Calu3 (cell line): ENCODE data around the gene RUFY3. TPM values are rescaled to one million over a fixed set of nuclear protein-coding genes. Genes with fewer than 3 reads are reported as not detected.

ENCODE experiments used
- BruUV-seq: library from RNA; stranded (reverse); fragments of 400-500 nt; replicated peaks from 2 replicates; lab custom pipeline; 2021; lab: Mats Ljungman, UMichigan
- CTCF ChIA-PET: fragments of 300-600 bp; sonication (Branson Sonifier 250); formaldehyde crosslinking; loops from one replicate; lab custom pipeline; 2022; ENCODE audit warnings: antibody characterized with exemption; lab: Charles Lee
- DNase-seq: peaks from one replicate; pipeline ENCODE4 v3.0.0; 2022
- H3K27ac Mint-ChIP-seq: one replicate; pipeline ENCODE4 v1.8.0; 2022; ENCODE audit warnings: mixed read lengths; ENCODE audit not compliant: unreplicated experiment
- H3K27me3 Mint-ChIP-seq: one replicate; pipeline ENCODE4 v1.8.0; 2022; ENCODE audit warnings: mixed read lengths; ENCODE audit not compliant: unreplicated experiment
- H3K36me3 Mint-ChIP-seq: one replicate; pipeline ENCODE4 v1.8.0; 2022; ENCODE audit warnings: mild to moderate bottlenecking, moderate library complexity, mixed read lengths; ENCODE audit not compliant: insufficient read depth, unreplicated experiment
- H3K4me1 Mint-ChIP-seq: one replicate; pipeline ENCODE4 v1.8.0; 2022; ENCODE audit warnings: mild to moderate bottlenecking, low read depth, mixed read lengths; ENCODE audit not compliant: unreplicated experiment
- H3K4me3 Mint-ChIP-seq: one replicate; pipeline ENCODE4 v1.8.0; 2022; ENCODE audit warnings: mild to moderate bottlenecking, low read depth, moderate library complexity, mixed read lengths; ENCODE audit not compliant: unreplicated experiment
- H3K9me3 Mint-ChIP-seq: one replicate; pipeline ENCODE4 v1.8.0; 2022; ENCODE audit warnings: low read depth, mixed read lengths; ENCODE audit not compliant: unreplicated experiment
- CTCF ChIP-seq: fragments of 200-600 bp; IDR thresholded peaks from one replicate; pipeline ENCODE4 v1.8.0; 2022; ENCODE audit warnings: antibody characterized with exemption; ENCODE audit not compliant: unreplicated experiment
- intact Hi-C: fragments of 100-400 bp; cut with micrococcal nuclease; formaldehyde crosslinking; loops from one replicate; pipeline ENCODE4 v1.10.0; 2022; ENCODE audit not compliant: unreplicated experiment
- total RNA-seq: library from RNA; stranded (reverse); gene quantifications from 2 replicates; pipeline ENCODE4 v1.2.3, GENCODE V29; 2022

RUFY3 gene
- total RNA-seq, 1 experiment from 2014 or later, result 25.8 TPM

DNA sequence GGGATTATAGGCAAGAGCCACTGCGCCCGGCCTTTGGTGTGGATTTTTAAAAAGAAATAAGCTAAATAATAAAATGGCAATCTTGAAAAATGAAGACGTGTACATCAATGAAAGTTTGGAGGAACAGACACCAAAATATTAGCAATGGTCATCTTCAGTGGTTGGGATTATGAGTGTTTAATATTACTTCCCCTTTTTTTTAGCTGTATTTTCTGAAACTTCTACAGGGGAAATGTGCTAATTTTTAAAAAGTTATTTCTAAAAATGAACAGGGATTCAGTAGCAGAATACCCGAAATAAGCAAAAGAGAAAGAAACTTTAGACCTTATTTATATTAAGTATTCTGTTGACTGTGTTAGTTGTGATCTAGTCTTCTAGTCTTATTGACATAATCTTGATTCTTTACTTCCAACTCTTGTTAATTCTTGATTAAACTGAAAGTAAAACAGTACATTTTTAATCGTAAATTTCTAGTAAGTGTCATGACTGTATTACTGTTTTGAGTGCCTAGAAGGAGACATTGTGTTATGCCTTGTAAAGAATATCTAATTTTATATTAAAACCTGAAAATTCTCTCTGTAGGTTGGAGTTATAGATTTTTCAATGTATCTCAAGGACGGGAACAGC is 51.3 kb downstream of the RUFY3 start:
- no peaks in the 10 kb centered on the region for H3K36me3 Mint-ChIP-seq
- no peaks in the 10 kb centered on the region for H3K27me3 Mint-ChIP-seq
- no peaks in the 10 kb centered on the region for H3K9me3 Mint-ChIP-seq
- no TSS peak for BruUV-seq
- DNase-seq, result no peak
- CTCF ChIA-PET, result interaction anchor here (0.6 to 0.8 kb wide), 2 partner anchors 14 to 24 kb away, joined by 3 read pairs; no protein-coding TSS in a partner anchor
- H3K4me1 Mint-ChIP-seq, result no peaks in the 10 kb centered on the region
- TF ChIP-seq CTCF, result no peak
- H3K27ac Mint-ChIP-seq, result no peak overlapping the region
- intact Hi-C loops, result no loop called here
- H3K4me3 Mint-ChIP-seq, result no peak overlapping the region

DNA sequence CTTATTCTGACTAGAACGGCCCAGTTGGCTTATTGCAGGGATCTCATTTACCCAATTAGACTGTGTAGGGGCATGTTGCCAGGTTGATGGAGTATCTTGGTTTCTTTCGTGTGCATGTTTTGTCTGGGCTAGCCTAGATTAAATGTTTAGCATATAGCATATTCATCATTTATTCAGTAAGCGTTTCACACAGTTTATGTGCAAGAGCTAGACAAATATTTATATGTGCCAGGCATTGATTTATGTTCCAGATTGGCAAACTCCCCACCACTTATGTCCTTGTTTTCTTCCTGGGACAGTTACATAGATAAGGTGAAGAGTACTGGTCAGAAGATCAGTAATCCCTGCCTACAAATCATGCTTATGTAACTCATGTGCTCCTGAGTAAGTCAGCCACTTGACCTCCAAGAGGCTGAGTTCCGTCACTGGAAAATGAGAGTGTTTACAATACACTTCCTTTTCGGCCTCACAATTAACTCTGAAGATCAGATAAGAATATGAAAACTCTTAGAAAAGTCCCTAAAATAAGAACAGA is 57.2 kb downstream of the RUFY3 start:
- DNase-seq, result no peak
- Mint-ChIP-seq H3K9me3 (no peaks in the 10 kb centered on the region), H3K27ac (no peak overlapping the region), H3K4me1 (no peaks in the 10 kb centered on the region), H3K4me3 (no peak overlapping the region), H3K27me3 (no peaks in the 10 kb centered on the region), H3K36me3 (no peaks in the 10 kb centered on the region)
- CTCF ChIA-PET, result no interaction called here
- no peak for TF ChIP-seq CTCF
- no TSS peak for BruUV-seq
- intact Hi-C loops, result no loop called here

- no peak overlapping the region for H3K4me3 Mint-ChIP-seq
- no peaks in the 10 kb centered on the region for H3K4me1 Mint-ChIP-seq
- no peaks in the 10 kb centered on the region for H3K27me3 Mint-ChIP-seq
- intact Hi-C loops, result no loop called here
- no peak for DNase-seq
- TF ChIP-seq CTCF, result no peak
- no peaks in the 10 kb centered on the region for H3K36me3 Mint-ChIP-seq
- H3K9me3 Mint-ChIP-seq, result no peaks in the 10 kb centered on the region
- CTCF ChIA-PET, result no interaction called here
- H3K27ac Mint-ChIP-seq, result no peak overlapping the region
- no TSS peak for BruUV-seq
These were observed 61.3 kb downstream of the RUFY3 start for GRCh38 chr4:70783096-70783495.

GRCh38 chr4:70787496-70787895 is 65.7 kb downstream of the RUFY3 start:
- no peaks in the 10 kb centered on the region for H3K36me3 Mint-ChIP-seq
- no peak overlapping the region for H3K4me3 Mint-ChIP-seq
- no peak overlapping the region for H3K27ac Mint-ChIP-seq
- H3K9me3 Mint-ChIP-seq, result no peaks in the 10 kb centered on the region
- CTCF ChIA-PET, result no interaction called here
- H3K27me3 Mint-ChIP-seq, result no peaks in the 10 kb centered on the region
- BruUV-seq, result no TSS peak
- DNase-seq, result no peak
- no peak for TF ChIP-seq CTCF
- intact Hi-C loops, result no loop called here
- no peaks in the 10 kb centered on the region for H3K4me1 Mint-ChIP-seq
